GM21717 (cell line): ENCODE data around the gene TXNDC2.
A peak's percentile ranks its signal among the peaks of the same experiment; 100 is the strongest.

Source experiments
- ATAC-seq: cut with Tn5 transposase; IDR thresholded peaks from one replicate; pipeline ENCODE4 v1.9.1; 2021; ENCODE audit warnings: mild to moderate bottlenecking, moderate library complexity; ENCODE audit not compliant: unreplicated experiment

Gene TXNDC2

DNA sequence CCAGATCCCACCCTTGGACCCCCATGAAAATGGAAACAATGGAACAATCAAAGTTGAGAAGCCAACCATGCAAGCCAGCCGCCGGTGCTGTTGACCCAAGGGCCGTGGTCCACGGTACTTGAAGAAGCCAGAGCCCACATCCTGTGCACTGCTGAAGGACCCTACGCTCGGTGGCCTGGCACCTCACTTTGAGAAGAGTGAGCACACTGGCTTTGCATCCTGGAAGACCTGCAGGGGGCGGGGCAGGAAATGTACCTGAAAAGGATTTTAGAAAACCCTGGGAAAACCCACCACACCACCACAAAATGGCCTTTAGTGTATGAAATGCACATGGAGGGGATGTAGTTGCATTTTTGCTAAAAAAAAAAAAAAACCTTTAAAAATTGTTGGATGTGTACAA lies 26.5 kb upstream of the TXNDC2 start:
- ATAC-seq = no peak

DNA sequence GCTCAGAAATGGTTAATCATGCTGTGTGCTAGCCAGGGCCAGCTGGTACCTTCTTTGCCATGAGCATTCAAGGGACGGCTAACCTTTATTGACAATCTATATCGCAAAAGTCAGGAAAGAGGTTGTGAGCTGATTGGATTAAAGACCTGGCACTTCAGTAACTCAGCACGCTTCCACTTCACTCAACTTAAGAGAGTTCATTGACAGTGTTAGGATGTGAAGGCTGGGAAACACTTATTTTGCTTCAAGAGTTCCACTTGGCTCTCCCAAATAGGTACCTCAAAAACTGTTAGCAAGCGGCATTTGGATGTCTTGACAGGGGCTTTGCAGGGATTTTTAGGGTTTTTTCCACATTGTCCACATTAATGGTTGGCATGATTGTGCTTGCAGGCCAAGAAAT lies 25.1 kb upstream of the TXNDC2 start:
- ATAC-seq = no peak

DNA sequence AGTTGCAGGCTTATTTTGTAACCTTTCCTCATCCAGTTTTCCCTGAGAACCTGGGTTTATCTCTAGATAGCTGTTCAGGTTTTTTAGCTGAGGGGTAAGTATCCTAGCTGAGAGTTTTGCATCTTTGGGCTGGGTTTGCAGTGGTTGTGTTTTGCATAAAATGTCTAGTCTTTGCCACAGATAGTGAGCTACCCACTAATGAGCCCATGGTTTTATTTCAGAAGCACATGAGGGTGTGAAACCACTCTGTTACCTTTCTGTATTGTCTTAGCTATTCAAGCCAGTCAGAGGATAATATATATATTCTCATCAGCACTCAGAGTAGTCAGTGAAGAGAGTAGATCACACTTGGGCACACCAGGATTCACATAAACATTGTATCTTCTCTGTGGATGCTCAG lies 24.6 kb upstream of the TXNDC2 start:
- peak; percentile 64 for ATAC-seq

DNA sequence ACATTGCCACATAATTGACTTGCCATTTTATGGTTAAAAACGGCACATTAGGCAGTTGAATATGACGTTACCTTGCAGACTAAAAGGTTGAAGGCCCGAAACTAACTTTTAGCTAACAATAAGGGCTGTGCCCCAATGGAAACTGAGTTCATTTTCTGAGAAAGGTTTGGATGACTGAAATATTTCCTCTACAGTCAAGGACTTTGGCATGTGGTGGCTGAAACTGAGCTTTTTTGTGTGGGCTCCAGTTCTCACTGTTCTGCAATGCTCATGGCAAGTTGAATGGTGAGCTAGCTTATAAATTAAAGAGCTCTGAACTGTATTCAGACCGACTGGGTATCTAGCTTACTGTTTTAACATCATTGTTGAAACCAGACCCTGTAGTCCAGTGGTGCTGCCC lies 23.8 kb upstream of the TXNDC2 start:
- no peak for ATAC-seq

DNA sequence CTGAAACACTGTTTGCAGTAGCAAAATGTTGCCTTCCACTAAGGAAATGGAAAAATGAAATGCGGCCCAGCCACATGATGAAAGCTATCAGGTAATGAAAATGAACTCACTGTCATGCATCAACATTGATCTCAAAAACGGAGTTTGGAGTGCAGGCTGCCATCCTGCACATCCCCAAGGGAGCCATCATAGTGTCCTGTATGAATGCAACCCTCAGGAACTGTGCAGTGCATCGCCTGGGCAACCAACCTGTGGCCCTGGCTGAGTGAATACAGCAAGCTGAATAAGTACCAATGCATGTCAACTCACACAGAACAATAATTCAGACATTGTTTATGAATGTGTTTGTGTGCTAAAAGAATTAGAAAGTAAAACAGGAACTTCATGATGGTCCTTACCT lies 23.1 kb upstream of the TXNDC2 start:
- ATAC-seq = no peak

DNA sequence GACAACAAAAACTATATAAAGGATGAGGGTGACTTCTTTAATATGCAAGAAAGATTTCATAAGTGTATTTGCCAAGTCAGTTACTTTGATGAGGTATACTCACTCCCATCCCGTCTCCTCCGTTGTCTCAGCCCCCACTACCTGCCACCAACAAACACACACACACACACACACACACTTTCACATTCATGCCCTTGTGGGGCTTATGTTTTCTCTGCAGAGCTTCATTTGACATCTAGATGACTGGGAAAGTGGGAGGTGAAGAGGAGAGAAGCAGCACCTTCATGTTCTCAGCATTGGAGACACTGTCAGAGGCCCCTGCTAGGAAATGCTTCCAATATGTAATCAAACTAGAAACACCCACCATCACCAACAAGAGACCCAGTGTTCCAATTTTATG lies 22.5 kb upstream of the TXNDC2 start:
- no peak for ATAC-seq

DNA sequence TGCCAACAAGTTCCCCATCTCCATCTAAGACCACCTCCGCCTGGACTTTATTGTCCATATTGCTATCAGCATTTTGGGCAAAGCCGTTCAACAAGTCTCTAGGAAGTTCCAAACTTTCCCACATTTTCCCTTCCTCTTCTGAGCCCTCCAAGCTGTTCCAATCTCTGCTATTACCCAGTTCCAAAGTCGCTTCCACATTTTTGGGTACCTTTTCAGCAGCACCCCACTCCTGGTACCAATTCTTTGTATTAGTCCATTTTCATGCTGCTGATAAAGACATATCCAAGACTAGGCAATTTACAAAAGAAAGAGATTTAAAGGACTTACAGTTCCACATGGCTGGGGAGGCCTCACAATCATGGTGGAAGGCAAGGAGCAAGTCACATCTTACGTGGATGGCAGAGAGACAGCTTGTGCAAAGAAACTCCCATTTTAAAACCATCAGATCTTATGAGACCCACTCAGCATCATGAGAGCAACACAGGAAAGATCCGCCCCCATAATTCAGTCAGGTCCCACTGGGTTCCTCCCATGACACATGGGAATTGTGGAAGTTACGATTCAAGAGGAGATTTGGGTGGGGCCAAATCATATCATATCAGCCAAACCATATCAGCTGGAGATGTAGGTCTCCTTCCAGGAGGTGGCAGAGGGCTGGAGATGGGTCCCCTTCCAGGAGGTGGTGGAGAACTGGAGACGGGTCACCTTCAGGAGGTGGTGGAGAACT lies 19.8 kb upstream of the TXNDC2 start:
- no peak for ATAC-seq

DNA sequence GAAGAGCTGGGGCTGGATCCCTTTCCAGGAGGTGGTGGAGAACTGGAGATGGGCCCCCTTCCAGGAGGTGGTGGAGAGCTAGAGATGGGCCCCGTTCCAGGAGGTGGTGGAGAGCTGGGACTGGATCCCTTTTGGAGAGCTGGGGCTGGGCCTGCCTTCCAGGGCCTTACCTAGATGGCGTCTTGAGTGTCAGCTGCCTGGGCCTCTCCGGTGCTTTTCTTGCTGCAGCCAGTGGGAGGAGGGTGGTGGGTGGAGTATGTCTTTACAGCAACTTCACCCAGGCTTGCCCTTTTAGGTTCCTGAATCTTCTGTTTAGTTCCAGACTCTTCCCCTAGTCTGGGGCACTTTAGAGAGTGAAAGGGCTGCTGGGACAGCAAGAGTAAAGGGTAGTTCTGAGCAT lies 19.1 kb upstream of the TXNDC2 start:
- ATAC-seq = no peak

DNA sequence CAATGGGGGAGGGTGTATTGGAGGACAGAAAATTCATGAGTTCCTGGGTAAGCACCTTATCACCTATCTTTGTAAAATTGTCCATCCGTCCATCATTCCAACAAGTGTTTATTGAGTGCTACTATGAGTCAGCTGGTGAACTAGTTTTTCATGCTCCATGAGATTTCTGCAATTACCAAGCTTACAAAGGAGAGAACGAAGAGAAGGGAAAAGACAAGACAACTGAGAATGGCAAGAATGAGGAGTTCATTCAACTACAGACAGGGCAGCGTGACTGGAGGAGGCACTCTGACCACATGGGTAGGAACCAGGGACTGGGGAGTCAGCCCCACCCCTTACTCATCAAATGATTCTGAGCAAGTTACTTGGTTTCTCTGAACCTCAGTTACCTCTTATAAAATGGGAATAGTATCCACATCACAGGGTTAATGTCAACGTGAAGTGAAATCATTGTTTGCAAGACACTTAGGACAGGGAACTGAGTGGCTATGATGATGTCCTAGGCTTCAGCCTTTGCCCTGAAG lies 18.6 kb upstream of the TXNDC2 start:
- ATAC-seq = no peak

DNA sequence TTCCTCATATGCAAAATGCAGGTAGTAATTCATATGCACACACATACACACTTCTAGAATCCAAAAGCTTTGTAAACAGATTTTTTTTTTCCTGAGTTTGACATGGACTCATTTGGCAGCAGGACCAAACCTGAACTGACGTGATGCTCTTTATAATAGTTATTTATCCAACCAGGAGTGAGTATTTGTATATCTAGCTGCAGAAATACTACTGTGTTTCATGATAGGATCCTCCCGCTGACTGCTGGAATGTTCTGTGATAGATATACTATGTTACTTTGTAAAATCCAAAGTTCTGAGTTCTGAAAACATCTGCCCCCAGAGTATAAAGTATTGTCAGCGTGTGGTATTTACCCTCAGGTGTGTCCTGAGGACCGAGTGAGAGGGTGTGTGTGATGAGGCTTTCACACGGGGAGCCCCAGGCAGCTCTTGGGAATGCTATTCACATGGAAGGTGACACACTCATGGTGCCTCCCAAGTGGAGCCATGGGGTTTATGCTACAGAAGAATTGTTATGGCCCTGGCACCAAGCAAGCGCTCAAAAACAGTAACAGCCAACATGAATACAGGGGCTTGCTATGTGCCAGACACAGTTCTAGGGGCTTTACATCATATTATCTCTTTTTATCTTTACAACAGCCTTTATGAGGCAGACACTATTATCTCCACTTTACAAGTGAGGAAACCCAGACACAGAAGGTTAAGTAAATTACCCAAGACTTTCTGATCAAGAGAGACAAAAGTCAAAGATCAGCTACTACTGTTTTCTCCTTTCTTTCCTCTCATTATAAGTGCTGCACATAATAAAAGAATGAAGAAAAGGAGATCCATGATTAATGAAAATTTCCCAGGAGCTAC lies 16.7 kb upstream of the TXNDC2 start:
- ATAC-seq = no peak

DNA sequence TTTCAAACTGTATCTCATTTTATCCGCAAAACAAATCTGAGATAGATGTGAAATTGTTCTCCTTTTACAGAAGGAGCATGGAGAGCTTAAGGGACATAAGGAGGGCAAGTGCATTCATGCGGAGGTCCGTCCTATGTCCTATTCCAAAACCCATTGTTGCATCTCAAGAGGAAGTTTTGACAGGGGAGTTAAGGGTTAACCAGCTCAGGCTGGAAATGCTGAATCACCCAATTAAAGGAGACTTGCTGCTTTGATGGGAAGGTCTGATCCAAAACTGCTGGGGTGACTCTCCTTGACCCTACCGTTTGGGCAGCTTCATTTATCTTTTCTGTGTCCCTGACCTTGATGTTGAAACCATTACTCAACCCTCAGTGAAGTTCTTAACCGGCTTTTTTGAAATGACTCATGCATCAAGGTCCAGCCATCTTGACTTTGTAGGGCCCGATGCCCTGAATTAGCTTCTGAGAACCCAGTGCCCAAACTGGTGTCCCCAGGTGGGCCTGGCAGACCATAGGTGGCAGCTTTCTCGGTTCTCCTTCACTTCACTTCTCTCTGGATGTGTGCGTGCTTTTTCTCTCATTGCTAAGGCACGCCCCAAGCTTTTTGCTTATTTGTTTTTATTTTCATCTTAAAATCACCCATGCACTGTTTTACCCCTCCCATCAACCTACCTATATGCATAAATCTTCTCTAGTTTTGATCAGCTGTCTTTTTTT lies 15.9 kb upstream of the TXNDC2 start:
- no peak for ATAC-seq

DNA sequence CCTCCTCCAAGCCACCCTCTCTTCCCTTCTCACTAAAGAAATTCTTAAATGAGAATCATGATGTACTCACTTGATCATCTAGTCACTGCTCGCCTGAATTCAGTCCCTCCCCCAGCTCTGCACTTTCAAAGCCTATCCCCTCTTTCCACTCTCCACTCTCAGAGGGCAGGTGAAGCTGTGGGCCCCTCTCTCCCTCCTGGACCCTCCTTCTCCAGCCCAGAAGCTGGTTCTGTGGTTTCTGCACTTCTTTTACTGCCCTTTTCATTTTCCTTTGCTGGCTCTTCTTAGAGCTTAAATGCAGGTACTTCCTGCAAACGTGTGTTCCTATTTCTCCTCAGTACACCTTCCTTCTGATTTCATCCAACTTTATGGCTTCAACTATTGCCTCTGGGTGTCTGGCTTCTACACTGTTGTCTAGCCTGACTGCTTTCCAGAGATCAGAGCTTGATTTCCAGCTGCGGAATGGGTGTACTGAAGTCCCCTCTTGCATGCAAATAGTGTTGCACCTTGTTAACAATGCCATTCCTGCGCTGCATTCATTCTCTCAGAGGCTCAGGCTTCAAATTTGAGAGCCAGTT lies 15.3 kb upstream of the TXNDC2 start:
- no peak for ATAC-seq

DNA sequence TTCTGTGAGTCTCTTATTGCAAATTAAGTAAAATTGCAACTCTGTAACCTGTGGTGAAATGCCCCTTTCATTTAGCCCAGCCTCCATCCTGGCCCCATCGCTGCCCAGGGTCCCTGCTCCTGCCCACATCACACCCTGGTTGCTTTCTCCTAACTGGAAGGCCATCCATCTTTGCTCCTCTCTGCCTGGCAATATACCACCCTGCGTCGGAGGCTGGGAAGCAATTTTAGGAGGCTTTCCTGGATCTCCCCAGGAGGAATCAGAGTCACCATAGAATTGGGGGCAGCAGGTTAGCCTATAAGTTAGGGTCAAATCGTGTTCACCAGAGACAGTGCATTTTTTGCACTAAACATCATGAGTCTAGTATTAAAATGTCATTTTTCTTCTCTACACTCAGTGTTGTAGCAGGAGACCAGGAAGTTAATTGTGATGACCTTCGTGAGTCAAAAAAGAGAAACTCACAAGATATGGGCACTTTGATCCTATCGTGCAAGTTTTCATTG lies 14.5 kb upstream of the TXNDC2 start:
- ATAC-seq = no peak

DNA sequence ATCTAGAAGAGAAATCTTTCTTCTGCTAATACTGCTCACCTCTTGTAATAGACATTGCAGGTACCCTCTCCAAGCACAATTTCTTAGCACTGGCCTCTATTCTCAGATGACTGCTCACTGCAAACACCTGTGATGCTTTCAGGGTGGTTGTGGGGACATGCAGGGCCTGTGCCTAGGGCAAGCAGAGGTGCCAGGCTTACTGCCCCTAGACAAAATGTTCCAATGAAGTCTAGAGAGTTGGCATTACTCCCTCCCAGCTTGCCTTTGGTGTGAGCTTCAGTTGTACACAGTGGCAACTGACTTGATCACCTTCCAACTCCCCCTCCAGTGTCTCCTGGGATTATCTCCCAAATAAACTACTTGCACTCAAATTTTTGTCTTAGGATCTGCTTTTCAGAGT lies 12.9 kb upstream of the TXNDC2 start:
- ATAC-seq = no peak

DNA sequence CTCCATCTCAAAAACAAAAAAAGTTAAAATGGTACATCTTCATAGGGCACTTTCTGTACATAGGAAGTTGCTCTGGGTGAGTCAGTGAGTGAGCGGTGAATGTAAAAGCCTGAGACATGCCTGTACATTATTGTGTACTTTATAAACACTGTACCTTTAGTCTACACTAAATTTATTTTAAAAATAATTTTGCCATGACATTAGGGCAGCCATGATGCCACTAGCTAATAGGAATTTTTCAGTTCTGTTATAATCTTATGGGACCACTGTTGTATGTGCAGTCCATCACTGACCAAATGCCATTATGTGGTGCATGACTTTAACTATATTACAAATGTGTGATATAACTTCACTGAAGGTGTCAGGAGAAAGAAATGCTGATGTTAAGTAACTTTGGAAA lies 11.0 kb upstream of the TXNDC2 start:
- ATAC-seq = no peak

DNA sequence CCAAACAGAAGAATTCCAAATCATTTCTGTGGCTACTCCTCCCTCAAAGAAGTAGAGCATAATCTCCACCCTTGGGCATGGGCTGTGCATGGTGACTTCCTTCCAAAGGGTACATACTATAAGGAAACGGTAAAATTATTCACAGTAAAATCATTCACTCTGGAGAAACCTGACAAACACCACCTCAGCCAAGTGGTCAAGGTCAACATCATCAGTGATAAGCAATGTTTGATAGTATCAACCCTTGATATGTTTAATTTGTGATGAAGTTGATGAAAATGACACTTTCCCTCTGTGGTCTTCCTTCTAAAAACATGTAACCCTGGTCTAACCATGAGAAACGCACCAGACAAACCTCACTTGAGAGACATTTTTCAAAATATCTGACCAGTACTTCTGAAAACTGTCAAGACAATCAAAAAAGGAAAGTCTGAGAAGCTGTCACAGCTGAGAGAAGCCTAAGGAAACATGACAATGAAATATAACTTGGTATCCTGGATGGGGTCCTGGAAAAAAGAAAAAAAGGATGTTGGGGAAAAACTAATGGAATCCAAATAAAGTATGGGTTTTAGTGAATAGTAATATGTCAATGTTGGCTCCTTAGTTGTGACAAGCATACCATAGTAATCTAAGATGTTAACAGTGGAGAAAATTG lies 9.4 kb upstream of the TXNDC2 start:
- ATAC-seq = no peak

DNA sequence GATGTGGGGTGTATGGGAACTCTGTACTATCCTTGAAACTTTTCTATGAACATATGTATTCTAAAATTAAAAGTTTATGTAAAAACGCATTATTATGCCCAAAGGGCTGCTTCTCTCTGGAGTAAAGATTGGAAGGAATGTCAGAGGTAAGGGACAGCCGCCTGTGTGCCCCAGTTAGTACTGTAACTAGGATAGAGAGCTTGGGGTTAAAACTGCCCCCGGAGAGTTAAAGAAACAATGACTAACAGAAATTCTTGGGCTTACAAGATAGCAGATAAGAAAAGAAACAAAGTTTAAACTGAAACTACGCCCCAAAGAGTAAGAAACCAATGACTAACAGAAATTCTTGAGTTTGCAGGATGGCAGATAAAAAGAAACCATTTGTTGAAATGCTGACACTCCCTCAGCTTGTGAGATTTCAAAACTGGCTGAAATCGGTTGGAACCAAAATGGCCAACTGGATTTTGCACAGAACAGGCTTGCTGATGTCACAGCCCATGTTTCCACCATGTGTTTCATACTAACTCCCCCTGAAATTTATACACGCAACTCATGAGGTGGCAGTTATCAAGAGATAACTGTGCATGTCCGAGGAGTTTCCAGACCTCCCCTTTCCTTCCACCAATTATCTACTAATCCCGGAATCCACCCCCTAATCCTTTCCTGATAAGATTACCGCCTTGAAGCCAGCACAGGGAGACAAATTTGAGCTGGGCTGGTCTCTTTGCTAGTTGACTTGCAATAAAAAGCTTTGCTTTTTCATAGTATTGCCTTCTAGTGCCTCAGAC lies 8.7 kb upstream of the TXNDC2 start:
- no peak for ATAC-seq

DNA sequence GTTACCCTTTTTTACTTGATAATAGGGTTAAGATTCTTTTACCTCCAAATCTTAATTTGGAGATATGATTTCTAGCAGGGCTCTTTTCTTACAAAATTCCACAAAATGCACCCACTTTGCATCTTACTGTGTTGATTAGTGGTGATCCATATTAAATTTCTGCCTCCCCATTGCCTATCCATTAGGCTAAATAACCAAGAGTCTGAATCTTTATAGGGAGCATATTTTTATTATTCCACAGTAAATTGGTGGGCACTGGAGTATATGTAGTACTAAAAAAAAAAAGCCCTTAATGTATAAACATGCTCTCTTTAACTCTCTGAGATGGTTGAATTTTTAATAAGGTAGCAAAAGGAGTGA lies 8.1 kb upstream of the TXNDC2 start:
- ATAC-seq = no peak

DNA sequence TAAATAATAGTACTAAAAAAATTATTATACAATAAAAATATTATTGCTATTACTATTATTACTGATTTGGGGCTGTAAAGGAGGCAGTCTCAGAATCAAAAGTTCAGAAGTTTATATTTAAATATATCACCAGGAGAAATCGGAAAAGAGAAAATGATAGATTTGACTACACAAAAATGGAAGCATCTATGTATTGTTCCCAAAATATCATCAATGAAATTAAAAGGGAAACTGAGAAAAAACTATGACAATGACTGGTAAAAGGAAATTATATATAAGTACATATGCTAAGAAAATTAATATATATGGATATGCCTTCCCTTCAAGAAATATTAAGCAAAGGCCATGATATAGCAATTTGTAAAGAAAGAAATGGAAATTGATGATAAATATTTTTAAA lies 7.7 kb upstream of the TXNDC2 start:
- no peak for ATAC-seq

DNA sequence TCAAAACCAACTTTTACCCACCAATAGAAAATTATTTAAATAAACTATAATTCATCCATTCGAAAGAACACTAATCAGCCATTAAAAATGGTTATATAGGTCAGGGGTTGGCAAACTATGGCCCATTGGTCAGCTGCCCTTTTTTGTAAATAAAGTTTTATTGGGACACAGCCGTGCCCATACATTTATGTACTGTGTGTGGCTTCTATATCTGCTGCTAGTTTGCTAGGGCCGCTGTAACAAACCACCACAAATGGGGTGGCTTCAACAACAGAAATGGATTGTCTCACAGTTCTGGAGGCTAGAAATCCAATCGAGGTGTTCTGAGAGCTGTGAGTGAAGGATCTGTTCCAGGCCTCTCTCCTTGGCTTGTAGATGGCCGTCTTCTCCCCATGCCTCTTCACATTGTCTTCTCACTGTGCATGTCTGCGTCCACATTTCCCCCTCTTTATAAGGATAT lies 7.0 kb upstream of the TXNDC2 start:
- no peak for ATAC-seq
